Activated T-helper 1 cell treated with anti-CD3 and anti-CD28 coated beads, Interleukin-12 subunit alpha, Interleukin-12 subunit beta, Interleukin-2, Interleukin-4 antibody, amounts not matched to agents 30 ng/mL and 10 ng/mL and 1 ng/mL, durations not matched to agents 14 hours and 24 hours and 36 hours (primary cell): Measurements from ENCODE around the gene CDO1. TPM values are rescaled to one million over a fixed set of nuclear protein-coding genes. Genes with fewer than 3 reads are reported as not detected.
"Not testable (repeated sequence)": the region's sequence is repeated elsewhere in the genome, so short reads cannot be mapped to it uniquely, and the experiment has no call there.

Experiments
- DNase-seq: peaks from one replicate; pipeline ENCODE4 v3.0.0; 2021; ENCODE audit warnings: low spot score
- H3K27ac Mint-ChIP-seq: one replicate; pipeline ENCODE4 v1.8.0; 2021; ENCODE audit warnings: mild to moderate bottlenecking, mixed read lengths
- H3K27me3 Mint-ChIP-seq: one replicate; pipeline ENCODE4 v1.8.0; 2022; ENCODE audit warnings: mild to moderate bottlenecking, moderate library complexity, mixed read lengths; ENCODE audit not compliant: insufficient read depth
- H3K36me3 Mint-ChIP-seq: one replicate; pipeline ENCODE4 v1.8.0; 2021; ENCODE audit warnings: low read depth, mixed read lengths
- H3K4me1 Mint-ChIP-seq: one replicate; pipeline ENCODE4 v1.8.0; 2021; ENCODE audit warnings: low read depth, mixed read lengths
- H3K4me3 Mint-ChIP-seq: one replicate; pipeline ENCODE4 v1.8.0; 2021; ENCODE audit warnings: mild to moderate bottlenecking, moderate library complexity, mixed read lengths
- H3K9me3 Mint-ChIP-seq: one replicate; pipeline ENCODE4 v1.8.0; 2021; ENCODE audit warnings: mixed read lengths
- intact Hi-C: fragments of 100-400 bp; cut with micrococcal nuclease; formaldehyde crosslinking; loops from one replicate; pipeline ENCODE4 v1.15.1; 2024
- total RNA-seq: library from RNA; stranded (reverse); gene quantifications from 2 replicates; pipeline ENCODE4 v1.2.3, GENCODE V29; 2022

The CDO1 gene
- total RNA-seq, 1 donor from 2014 or later: 0.49 TPM

GRCh38 chr5:115842952-115843351, 26.5 kb upstream of the CDO1 start:
- intact Hi-C loops: loop anchor here (1.0 kb wide), 1 partner anchor 634 kb away; no protein-coding TSS in a partner anchor
- peaks cover 48% of the 10 kb centered on the region for H3K4me1 Mint-ChIP-seq
- H3K27ac Mint-ChIP-seq: peak overlapping the region; percentile 94
- DNase-seq: no peak
- H3K9me3 Mint-ChIP-seq: no peaks in the 10 kb centered on the region
- no peaks in the 10 kb centered on the region for H3K27me3 Mint-ChIP-seq
- peaks cover 17% of the 10 kb centered on the region for H3K36me3 Mint-ChIP-seq
- H3K4me3 Mint-ChIP-seq: peak overlapping the region; percentile 93

- DNase-seq: no peak
- Mint-ChIP-seq H3K36me3 (peaks cover 21% of the 10 kb centered on the region), H3K9me3 (no peaks in the 10 kb centered on the region), H3K4me3 (peak overlapping the region; percentile 98), H3K4me1 (peaks cover 52% of the 10 kb centered on the region), H3K27me3 (no peaks in the 10 kb centered on the region), H3K27ac (peak overlapping the region; percentile 94)
- intact Hi-C loops: loop anchor here (1.0 kb wide), 1 partner anchor 633 kb away; no protein-coding TSS in a partner anchor
Measured at GRCh38 chr5:115842089-115842935, 25.9 kb upstream of the CDO1 start.

- intact Hi-C loops: loop anchor here (1.0 to 2.0 kb wide), 9 partner anchors 10 to 672 kb away; partner anchors contain the start of genes COMMD10, FEM1C, PGGT1B and TMED7
Measured at GRCh38 chr5:115841382-115842088, 25.1 kb upstream of the CDO1 start, which contains the start of the genes AP3S1 and ATG12. AP3S1 (plus strand) TSS chr5:115841935; CDS start chr5:115842038, 103 bp downstream. ATG12 (minus strand) TSS chr5:115841565; CDS start chr5:115841552, 13 bp downstream.

GRCh38 chr5:115840873-115841272, 24.4 kb upstream of the CDO1 start:
- Mint-ChIP-seq H3K9me3 (no peaks in the 10 kb centered on the region), H3K27me3 (no peaks in the 10 kb centered on the region), H3K27ac (peak overlapping the region; percentile 99), H3K36me3 (peaks cover 30% of the 10 kb centered on the region), H3K4me3 (peak overlapping the region; percentile 98), H3K4me1 (peaks cover 52% of the 10 kb centered on the region)
- no peak for DNase-seq
- intact Hi-C loops: loop anchor here (1.0 to 2.0 kb wide), 8 partner anchors 10 to 672 kb away; partner anchors contain the start of genes COMMD10, FEM1C, PGGT1B and TMED7

More at GRCh38 chr5:115841382-115842088, 25.1 kb upstream of the CDO1 start, which contains the start of the genes AP3S1 and ATG12:
- peak; percentile 87 for DNase-seq
- Mint-ChIP-seq H3K4me3 (peak within 1 kb of the TSS; percentile 98), H3K9me3 (no peaks in the 10 kb centered on the region), H3K27ac (peak within 1 kb of the TSS; percentile 99), H3K4me1 (peaks cover 52% of the 10 kb centered on the region), H3K27me3 (no peaks in the 10 kb centered on the region), H3K36me3 (peaks cover 25% of the 10 kb centered on the region)

- DNase-seq: no peak
- Mint-ChIP-seq H3K27me3 (no peaks in the 10 kb centered on the region), H3K4me1 (peaks cover 43% of the 10 kb centered on the region), H3K27ac (no peak overlapping the region), H3K9me3 (no peaks in the 10 kb centered on the region), H3K4me3 (peak overlapping the region; percentile 98), H3K36me3 (peaks cover 45% of the 10 kb centered on the region)
- intact Hi-C loops: loop anchor here (1.0 to 2.0 kb wide), 5 partner anchors 205 to 543 kb away; partner anchors contain the start of gene CCDC112
Measured at GRCh38 chr5:115838885-115839518, 22.5 kb upstream of the CDO1 start.

GRCh38 chr5:115835481-115835880, 19.0 kb upstream of the CDO1 start:
- peaks cover 39% of the 10 kb centered on the region for H3K4me1 Mint-ChIP-seq
- no peaks in the 10 kb centered on the region for H3K9me3 Mint-ChIP-seq
- H3K27me3 Mint-ChIP-seq: no peaks in the 10 kb centered on the region
- no peak overlapping the region for H3K4me3 Mint-ChIP-seq
- no peak overlapping the region for H3K27ac Mint-ChIP-seq
- H3K36me3 Mint-ChIP-seq: peaks cover 53% of the 10 kb centered on the region
- intact Hi-C loops: no loop called here
- DNase-seq: no peak

GRCh38 chr5:115831163-115831768, 14.8 kb upstream of the CDO1 start:
- Mint-ChIP-seq H3K36me3 (peaks cover 46% of the 10 kb centered on the region), H3K27ac (no peak overlapping the region), H3K9me3 (no peaks in the 10 kb centered on the region), H3K27me3 (no peaks in the 10 kb centered on the region), H3K4me3 (no peak overlapping the region), H3K4me1 (peaks cover 13% of the 10 kb centered on the region)
- DNase-seq: no peak
- intact Hi-C loops: loop anchor here (1.0 kb wide), 2 partner anchors 10 to 197 kb away; partner anchors contain the start of genes AP3S1 and ATG12

- intact Hi-C loops: no loop called here
- H3K36me3 Mint-ChIP-seq: peaks cover 34% of the 10 kb centered on the region
Measured at GRCh38 chr5:115829913-115830312, 13.5 kb upstream of the CDO1 start.

GRCh38 chr5:115825948-115826347, 9.5 kb upstream of the CDO1 start:
- H3K36me3 Mint-ChIP-seq: peaks cover 16% of the 10 kb centered on the region
- DNase-seq: no peak
- H3K4me3 Mint-ChIP-seq: no peak overlapping the region
- no peak overlapping the region for H3K27ac Mint-ChIP-seq
- peaks cover 8% of the 10 kb centered on the region for H3K9me3 Mint-ChIP-seq
- H3K4me1 Mint-ChIP-seq: peaks cover 2% of the 10 kb centered on the region
- peaks cover 12% of the 10 kb centered on the region for H3K27me3 Mint-ChIP-seq
- intact Hi-C loops: no loop called here

More at GRCh38 chr5:115829913-115830312, 13.5 kb upstream of the CDO1 start:
- Mint-ChIP-seq H3K4me3 (no peak overlapping the region), H3K27ac (no peak overlapping the region), H3K9me3 (peaks cover 3% of the 10 kb centered on the region), H3K27me3 (no peaks in the 10 kb centered on the region), H3K4me1 (peaks cover 13% of the 10 kb centered on the region)
- DNase-seq: no peak

- H3K4me3 Mint-ChIP-seq, intact Hi-C loops, H3K4me1 Mint-ChIP-seq, H3K9me3 Mint-ChIP-seq, DNase-seq, H3K27ac Mint-ChIP-seq: not testable (repeated sequence)
- Mint-ChIP-seq H3K36me3 (peaks cover 16% of the 10 kb centered on the region), H3K27me3 (peaks cover 21% of the 10 kb centered on the region)
Measured at GRCh38 chr5:115824983-115825382, 8.5 kb upstream of the CDO1 start.

- DNase-seq: no peak
- Mint-ChIP-seq H3K4me3 (no peak overlapping the region), H3K27ac (no peak overlapping the region), H3K27me3 (peaks cover 56% of the 10 kb centered on the region), H3K9me3 (peaks cover 8% of the 10 kb centered on the region), H3K4me1 (peaks cover 5% of the 10 kb centered on the region), H3K36me3 (no peaks in the 10 kb centered on the region)
- intact Hi-C loops: no loop called here
Measured at GRCh38 chr5:115820846-115821245, 4.4 kb upstream of the CDO1 start.

GRCh38 chr5:115818821-115819220, 2.4 kb upstream of the CDO1 start:
- intact Hi-C loops: loop anchor here (5.0 kb wide), 1 partner anchor 758 kb away; no protein-coding TSS in a partner anchor
- no peak overlapping the region for H3K27ac Mint-ChIP-seq
- no peak for DNase-seq
- H3K4me1 Mint-ChIP-seq: peaks cover 24% of the 10 kb centered on the region
- H3K27me3 Mint-ChIP-seq: peaks cover 75% of the 10 kb centered on the region
- no peak overlapping the region for H3K4me3 Mint-ChIP-seq
- no peaks in the 10 kb centered on the region for H3K9me3 Mint-ChIP-seq
- no peaks in the 10 kb centered on the region for H3K36me3 Mint-ChIP-seq
